AG10803 (cell line): ENCODE measurements around the gene RAI14.
A peak's percentile ranks its signal among the peaks of the same experiment; 100 is the strongest.

ENCODE experiments used
- DNase-seq: peaks from one replicate; pipeline ENCODE4 v3.0.0; 2010; ENCODE audit warnings: low read depth
- H3K4me3 ChIP-seq: 2 replicates; pipeline ENCODE4 v1.5.1; 2011; ENCODE audit warnings: mild to moderate bottlenecking, low read length, control low read depth
- CTCF ChIP-seq: conservative IDR thresholded peaks from 2 replicates; pipeline ENCODE4 v1.5.1; 2011; ENCODE audit warnings: mild to moderate bottlenecking, low read length, control low read depth, inconsistent platforms

The RAI14 gene

GRCh38 chr5:34648039-34648839, 7.9 kb upstream of the RAI14 start:
- no peak for DNase-seq
- H3K4me3 ChIP-seq = no peak overlapping the region
- no peak for TF ChIP-seq CTCF

- TF ChIP-seq CTCF = no peak
- no peak overlapping the region for H3K4me3 ChIP-seq
- peak; percentile 60 for DNase-seq
Measured at GRCh38 chr5:34648840-34649158, 7.3 kb upstream of the RAI14 start.

GRCh38 chr5:34651791-34652190, 4.3 kb upstream of the RAI14 start:
- no peak for TF ChIP-seq CTCF
- no peak for DNase-seq

DNA sequence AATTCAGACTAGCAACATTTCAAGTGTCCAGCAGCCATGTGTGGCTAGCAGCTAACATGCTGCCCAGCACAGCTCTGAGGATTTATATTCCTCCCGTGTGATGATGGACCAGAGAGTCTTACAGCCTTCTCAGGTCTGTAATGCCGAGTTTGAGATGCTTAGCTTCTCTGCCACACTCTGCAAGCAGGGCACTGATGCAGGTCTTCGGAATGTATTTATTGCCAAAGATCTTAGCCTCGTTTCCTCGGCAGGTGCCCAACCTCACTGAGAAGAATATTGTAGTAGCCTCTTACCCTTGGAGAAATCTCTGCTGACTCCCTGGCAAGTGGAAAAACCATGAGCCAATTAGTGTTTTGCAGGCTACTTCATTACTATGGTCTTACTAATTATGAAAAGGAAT, 3.7 kb upstream of the RAI14 start:
- TF ChIP-seq CTCF = no peak
- DNase-seq = no peak
- no peak overlapping the region for H3K4me3 ChIP-seq

More at GRCh38 chr5:34651791-34652190, 4.3 kb upstream of the RAI14 start:
- H3K4me3 ChIP-seq = no peak overlapping the region

DNA sequence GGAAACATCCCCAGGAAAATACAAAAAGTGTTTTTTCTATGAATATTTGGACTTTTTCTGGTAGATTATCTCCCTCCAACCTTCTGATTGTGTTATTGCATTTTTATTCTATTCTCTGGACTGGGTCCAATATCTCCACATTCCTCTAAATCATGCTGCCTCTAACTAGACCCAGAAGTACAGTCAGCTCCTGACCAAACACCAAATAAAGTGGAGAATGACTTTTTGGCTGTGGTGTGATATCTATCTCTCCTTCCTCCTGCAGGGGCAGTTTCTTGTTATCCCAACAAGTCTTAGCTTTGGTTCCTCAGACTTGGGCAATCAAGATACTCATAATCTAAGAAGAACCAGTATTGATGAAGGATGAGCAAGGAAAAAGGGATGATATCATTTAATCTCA, 3.2 kb upstream of the RAI14 start:
- no peak overlapping the region for H3K4me3 ChIP-seq
- peak; percentile 81 for DNase-seq
- peak; percentile 38 for TF ChIP-seq CTCF

- TF ChIP-seq CTCF = no peak
- H3K4me3 ChIP-seq = no peak overlapping the region
- DNase-seq = no peak
Measured at GRCh38 chr5:34653708-34654107, 2.4 kb upstream of the RAI14 start.

DNA sequence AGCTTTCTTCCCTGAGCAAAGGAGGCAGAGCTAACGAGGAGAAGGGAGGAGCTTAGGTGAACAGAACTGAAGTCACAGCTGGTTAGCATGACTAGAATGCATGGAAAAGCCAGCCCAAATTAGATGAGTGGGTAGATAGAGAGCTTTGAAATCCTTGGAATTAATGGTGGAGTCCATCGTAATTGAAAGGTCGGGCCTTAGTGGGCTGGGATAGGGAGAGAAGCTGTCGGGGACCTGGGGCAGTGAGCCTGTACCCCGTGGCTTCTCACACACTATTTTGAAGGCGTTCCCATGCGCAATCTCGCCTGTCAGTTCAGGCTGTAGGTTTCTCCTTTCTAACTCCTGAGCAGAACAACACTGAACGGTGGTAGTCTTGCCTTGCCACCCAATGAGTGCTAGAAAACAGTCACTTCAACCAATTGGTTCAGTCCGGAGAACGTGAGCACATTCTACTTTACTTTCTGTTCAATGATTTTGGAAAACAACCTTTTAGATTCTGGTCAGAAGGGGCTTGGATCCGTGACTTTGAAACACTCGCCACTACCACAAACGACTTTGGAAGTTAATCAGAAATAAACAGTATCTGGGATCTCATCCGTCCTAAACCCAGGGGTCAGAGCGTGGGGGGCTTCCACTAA, 655 bp upstream of the RAI14 start:
- no peak for TF ChIP-seq CTCF
- peak overlapping the region; percentile 88 for H3K4me3 ChIP-seq
- peak; percentile 86 for DNase-seq
